Body of pancreas (tissue), 4 donors: ENCODE data around the gene PPP2R3B. TPM values are rescaled to one million over a fixed set of nuclear protein-coding genes. Genes with fewer than 3 reads are reported as not detected.
A peak's percentile ranks its signal among the peaks of the same experiment; 100 is the strongest.

Experiments used
- ATAC-seq: fragments of 150-250 bp; one replicate; pipeline ENCODE4 v1.9.1; 2016
- DNase-seq, 4 donors: peaks; one replicate each; pipeline ENCODE4 v3.0.0-alpha.2; 2019
- H3K27ac ChIP-seq, 4 donors: fragments of 200-600 bp; sonication (generic); 1 replicate in 3 of 4; 2 replicates in 1 of 4; pipeline versions ENCODE4 v1.5.1 to v1.6.1; 2016 to 2019; ENCODE audit warnings: mild to moderate bottlenecking in 1 of 4, mixed read lengths in 1 of 4, moderate library complexity in 1 of 4
- H3K27me3 ChIP-seq, 2 donors: fragments of 200-600 bp; sonication (generic); one replicate each; pipeline ENCODE4 v1.6.0; 2016; ENCODE audit warnings: mild to moderate bottlenecking in 1 of 2
- H3K36me3 ChIP-seq, 2 donors: fragments of 200-600 bp; sonication (generic); replicated peaks in 1 of 2; 2 replicates each; pipeline ENCODE4 v1.5.1; 2016; ENCODE audit warnings: low read depth in 2 of 2; ENCODE audit not compliant: insufficient read depth in 1 of 2
- H3K4me1 ChIP-seq: fragments of 200-600 bp; sonication (generic); one replicate; pipeline ENCODE4 v1.6.0; 2016
- H3K4me3 ChIP-seq, 2 donors: fragments of 200-600 bp; sonication (generic); 1 replicate in 1 of 2; 2 replicates in 1 of 2; pipeline ENCODE4 v1.5.1; 2016 to 2019
- H3K9me3 ChIP-seq, 3 donors: fragments of 200-600 bp; sonication (generic); 1 replicate in 2 of 3; 2 replicates in 1 of 3; pipeline ENCODE4 v1.5.1; 2016
- CTCF ChIP-seq, 7 experiments: fragments of 450-650 bp in 4 of 7; fragments of 200-600 bp in 3 of 7; sonication (generic) in 3 of 7; IDR thresholded peaks; one replicate each; pipeline ENCODE4 v1.5.1; 2016 to 2019; ENCODE audit warnings: antibody characterized with exemption in 7 of 7
- POLR2A ChIP-seq, 3 donors: fragments of 450-650 bp; IDR thresholded peaks; one replicate each; pipeline ENCODE4 v1.6.1; 2016; ENCODE audit warnings: antibody characterized with exemption in 3 of 3, mild to moderate bottlenecking in 2 of 3
- WGBS, 2 donors: methylation state at CpG; one replicate each; pipeline ENCODE4 v1.1.5; 2017; 5-methylcytosine and 5-hydroxymethylcytosine counted together
- intact Hi-C: fragments of 100-400 bp; cut with DNase I; formaldehyde crosslinking; loops from one replicate; pipeline ENCODE4 v1.15.1; 2023
- total RNA-seq, 2 donors: library from RNA; depleted of rRNA; stranded (reverse); fragments of >200 nt; gene quantifications; one replicate each; pipeline ENCODE4 v1.1.0, GENCODE V29; 2016

The PPP2R3B gene
- total RNA-seq, 2 donors from 2014 or later: 5.6 to 11.4 TPM

DNA sequence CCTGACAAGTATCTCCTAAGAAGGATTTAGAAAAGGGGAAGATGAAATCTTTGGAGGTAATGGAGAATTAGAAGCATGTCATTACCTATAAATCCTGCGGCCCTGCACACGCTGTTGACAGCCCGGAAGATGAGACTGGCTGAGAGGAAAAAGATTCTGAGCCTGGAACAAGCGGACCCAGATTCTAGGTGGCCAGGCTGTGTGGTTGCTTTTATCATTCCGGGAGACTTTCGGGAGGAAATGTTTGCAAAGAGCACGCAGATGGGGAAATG, 5.8 kb upstream of the PPP2R3B start:
- H3K4me3 ChIP-seq: no peak overlapping the region
- no peak for ATAC-seq
- H3K27me3 ChIP-seq: no peaks in the 10 kb centered on the region
- 72 to 85% methylated on average over 7 of the region's 7 CpGs for WGBS, 2 donors
- no peaks in the 10 kb centered on the region for H3K36me3 ChIP-seq
- no peaks in the 10 kb centered on the region for H3K9me3 ChIP-seq
- no peak for DNase-seq
- H3K4me1 ChIP-seq: peaks cover 4% of the 10 kb centered on the region
- TF ChIP-seq CTCF (IDR thresholded peaks at IDR 0.05) (no peak), POLR2A (IDR thresholded peaks at IDR 0.05) (no peak)
- no peak overlapping the region for H3K27ac ChIP-seq
- intact Hi-C loops: no loop called here

- 81 to 88% methylated on average over 34 of the region's 34 CpGs for WGBS, 2 donors
- TF ChIP-seq POLR2A (IDR thresholded peaks at IDR 0.05) (no peak), CTCF (IDR thresholded peaks at IDR 0.05) (no peak)
- Histone ChIP-seq H3K9me3 (no peaks in the 10 kb centered on the region), H3K27me3 (no peaks in the 10 kb centered on the region), H3K36me3 (no peaks in the 10 kb centered on the region), H3K27ac (no peak overlapping the region), H3K4me1 (peaks cover 4% of the 10 kb centered on the region), H3K4me3 (no peak overlapping the region)
- ATAC-seq: no peak
- DNase-seq: no peak
- intact Hi-C loops: no loop called here
Observed at GRCh38 chrX:391717-392574, 5.2 kb upstream of the PPP2R3B start.

- Histone ChIP-seq H3K36me3 (no peaks in the 10 kb centered on the region), H3K27me3 (no peaks in the 10 kb centered on the region), H3K4me1 (peaks cover 11% of the 10 kb centered on the region), H3K4me3 (no peak overlapping the region), H3K27ac (no peak overlapping the region), H3K9me3 (no peaks in the 10 kb centered on the region)
- WGBS, 2 donors: 82 to 88% methylated on average over 9 to 13 of the region's 13 CpGs
- intact Hi-C loops: no loop called here
- no peak for ATAC-seq
- no peak for TF ChIP-seq CTCF (IDR thresholded peaks at IDR 0.05)
- TF ChIP-seq POLR2A (IDR thresholded peaks at IDR 0.05): no peak
- DNase-seq: no peak
Observed at GRCh38 chrX:390459-390858, 3.8 kb upstream of the PPP2R3B start.

DNA sequence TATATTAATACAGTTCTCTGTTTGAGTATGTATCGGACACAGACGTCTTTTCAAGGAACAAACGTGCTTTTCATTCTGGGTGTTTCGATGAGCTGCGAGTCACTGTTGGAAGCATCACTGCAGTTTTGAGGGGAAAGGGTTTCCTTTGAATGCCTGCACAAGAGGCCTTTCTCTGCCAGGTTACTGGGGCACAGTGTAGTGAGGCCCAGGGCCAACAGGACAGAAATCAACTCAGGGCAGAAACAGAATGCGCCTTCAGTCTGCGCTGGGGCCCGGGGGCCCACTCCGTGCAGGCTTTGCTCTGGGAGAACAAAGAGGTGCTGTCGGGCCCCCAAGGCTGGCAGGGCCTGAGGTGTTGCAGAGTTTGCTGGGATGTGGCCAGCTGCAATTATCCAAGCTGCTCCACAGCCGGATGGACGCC, 2.3 kb upstream of the PPP2R3B start:
- no peaks in the 10 kb centered on the region for H3K9me3 ChIP-seq
- H3K27ac ChIP-seq: no peak overlapping the region
- ATAC-seq (no peak), DNase-seq (no peak)
- no peak overlapping the region for H3K4me3 ChIP-seq
- H3K36me3 ChIP-seq: no peaks in the 10 kb centered on the region
- peaks cover 12% of the 10 kb centered on the region for H3K4me1 ChIP-seq
- intact Hi-C loops: no loop called here
- H3K27me3 ChIP-seq: no peaks in the 10 kb centered on the region
- 79 to 89% methylated on average over 6 to 12 of the region's 12 CpGs for WGBS, 2 donors
- TF ChIP-seq POLR2A (IDR thresholded peaks at IDR 0.05): no peak
- TF ChIP-seq CTCF (IDR thresholded peaks at IDR 0.05): no peak

DNA sequence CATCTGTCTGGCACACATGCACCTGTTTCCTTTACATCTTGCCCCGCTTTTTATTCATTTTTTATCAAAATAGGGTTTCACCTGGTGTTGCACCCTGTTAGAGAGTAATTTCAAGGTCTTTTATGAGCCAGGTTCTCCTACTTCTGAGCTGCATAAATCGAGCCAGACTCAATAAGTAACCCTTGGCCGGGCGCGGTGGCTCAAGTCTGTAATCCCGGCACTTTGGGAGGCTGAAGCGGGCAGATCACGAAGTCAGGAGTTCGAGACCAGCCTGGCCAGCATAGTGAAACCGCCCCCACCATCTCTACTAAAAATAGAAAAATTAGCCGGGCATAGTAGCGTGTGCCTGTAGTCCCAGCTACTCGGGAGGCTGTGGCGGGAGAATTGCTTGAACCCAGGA, 1.0 kb upstream of the PPP2R3B start:
- Histone ChIP-seq H3K27me3 (no peaks in the 10 kb centered on the region), H3K36me3 (no peaks in the 10 kb centered on the region), H3K27ac (peak overlapping the region; percentile 96 to 100 (median 98)), H3K4me3 (no peak overlapping the region), H3K9me3 (no peaks in the 10 kb centered on the region), H3K4me1 (peaks cover 12% of the 10 kb centered on the region)
- intact Hi-C loops: no loop called here
- TF ChIP-seq POLR2A (IDR thresholded peaks at IDR 0.05) (no peak), CTCF (IDR thresholded peaks at IDR 0.05) (no peak)
- WGBS, 2 donors: 46% methylated on average over 14 of the region's 14 CpGs
- DNase-seq (peak in 1 of 4 donors; percentile 24), ATAC-seq (no peak)
